ENCODE results near the gene AKAP9. TPM values are rescaled to one million over a fixed set of nuclear protein-coding genes. Genes with fewer than 3 reads are reported as not detected.

AKAP9 gene
- total and polyA plus RNA-seq, 9 of the 15 experiments (the other 6 are each of a cell fraction or from before 2014, with no cell fraction given), result 25.5 to 80.9 (median 46.3) TPM

DNA sequence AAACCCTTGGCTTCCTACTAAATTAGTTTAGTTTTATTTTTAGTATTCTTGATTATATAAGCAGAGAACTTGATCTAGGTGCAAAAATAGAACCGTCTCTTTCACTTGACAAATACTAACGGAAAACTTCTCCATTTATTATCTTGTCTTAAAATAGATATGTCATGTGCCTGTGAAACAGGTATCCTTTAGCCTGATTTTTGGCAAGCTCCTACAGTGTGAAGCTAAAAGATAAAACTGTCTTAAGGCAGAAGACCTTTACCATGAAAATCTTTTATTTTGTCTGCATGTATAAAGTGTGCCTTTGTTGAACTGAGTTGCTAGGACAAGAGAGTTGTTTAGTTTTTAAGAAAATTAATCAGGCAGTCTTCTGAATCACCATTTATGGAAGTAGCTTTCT, 103.0 kb downstream of the AKAP9 start (continued):
- TF ChIP-seq, protein P1, sequence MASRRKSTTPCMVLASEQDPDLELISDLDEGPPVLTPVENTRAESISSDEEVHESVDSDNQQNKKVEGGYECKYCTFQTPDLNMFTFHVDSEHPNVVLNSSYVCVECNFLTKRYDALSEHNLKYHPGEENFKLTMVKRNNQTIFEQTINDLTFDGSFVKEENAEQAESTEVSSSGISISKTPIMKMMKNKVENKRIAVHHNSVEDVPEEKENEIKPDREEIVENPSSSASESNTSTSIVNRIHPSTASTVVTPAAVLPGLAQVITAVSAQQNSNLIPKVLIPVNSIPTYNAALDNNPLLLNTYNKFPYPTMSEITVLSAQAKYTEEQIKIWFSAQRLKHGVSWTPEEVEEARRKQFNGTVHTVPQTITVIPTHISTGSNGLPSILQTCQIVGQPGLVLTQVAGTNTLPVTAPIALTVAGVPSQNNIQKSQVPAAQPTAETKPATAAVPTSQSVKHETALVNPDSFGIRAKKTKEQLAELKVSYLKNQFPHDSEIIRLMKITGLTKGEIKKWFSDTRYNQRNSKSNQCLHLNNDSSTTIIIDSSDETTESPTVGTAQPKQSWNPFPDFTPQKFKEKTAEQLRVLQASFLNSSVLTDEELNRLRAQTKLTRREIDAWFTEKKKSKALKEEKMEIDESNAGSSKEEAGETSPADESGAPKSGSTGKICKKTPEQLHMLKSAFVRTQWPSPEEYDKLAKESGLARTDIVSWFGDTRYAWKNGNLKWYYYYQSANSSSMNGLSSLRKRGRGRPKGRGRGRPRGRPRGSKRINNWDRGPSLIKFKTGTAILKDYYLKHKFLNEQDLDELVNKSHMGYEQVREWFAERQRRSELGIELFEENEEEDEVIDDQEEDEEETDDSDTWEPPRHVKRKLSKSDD (conservative IDR thresholded peaks at IDR 0.05; ENCODE audit: low read length), result no peak
- no peak for TF ChIP-seq NONO (IDR thresholded peaks at IDR 0.05; ENCODE audit: low read depth in 2 of 2, low read length in 1 of 2)
- TF ChIP-seq, protein P2, sequence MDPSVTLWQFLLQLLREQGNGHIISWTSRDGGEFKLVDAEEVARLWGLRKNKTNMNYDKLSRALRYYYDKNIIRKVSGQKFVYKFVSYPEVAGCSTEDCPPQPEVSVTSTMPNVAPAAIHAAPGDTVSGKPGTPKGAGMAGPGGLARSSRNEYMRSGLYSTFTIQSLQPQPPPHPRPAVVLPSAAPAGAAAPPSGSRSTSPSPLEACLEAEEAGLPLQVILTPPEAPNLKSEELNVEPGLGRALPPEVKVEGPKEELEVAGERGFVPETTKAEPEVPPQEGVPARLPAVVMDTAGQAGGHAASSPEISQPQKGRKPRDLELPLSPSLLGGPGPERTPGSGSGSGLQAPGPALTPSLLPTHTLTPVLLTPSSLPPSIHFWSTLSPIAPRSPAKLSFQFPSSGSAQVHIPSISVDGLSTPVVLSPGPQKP (CRISPR knock-in tag; IDR thresholded peaks at IDR 0.05), result no peak
- TF ChIP-seq PTTG1 (tag; IDR thresholded peaks at IDR 0.05; ENCODE audit: low read depth), result no peak
- no peak for TF ChIP-seq HMG20B (CRISPR knock-in tag; IDR thresholded peaks at IDR 0.05)
- TF ChIP-seq, protein P3, sequence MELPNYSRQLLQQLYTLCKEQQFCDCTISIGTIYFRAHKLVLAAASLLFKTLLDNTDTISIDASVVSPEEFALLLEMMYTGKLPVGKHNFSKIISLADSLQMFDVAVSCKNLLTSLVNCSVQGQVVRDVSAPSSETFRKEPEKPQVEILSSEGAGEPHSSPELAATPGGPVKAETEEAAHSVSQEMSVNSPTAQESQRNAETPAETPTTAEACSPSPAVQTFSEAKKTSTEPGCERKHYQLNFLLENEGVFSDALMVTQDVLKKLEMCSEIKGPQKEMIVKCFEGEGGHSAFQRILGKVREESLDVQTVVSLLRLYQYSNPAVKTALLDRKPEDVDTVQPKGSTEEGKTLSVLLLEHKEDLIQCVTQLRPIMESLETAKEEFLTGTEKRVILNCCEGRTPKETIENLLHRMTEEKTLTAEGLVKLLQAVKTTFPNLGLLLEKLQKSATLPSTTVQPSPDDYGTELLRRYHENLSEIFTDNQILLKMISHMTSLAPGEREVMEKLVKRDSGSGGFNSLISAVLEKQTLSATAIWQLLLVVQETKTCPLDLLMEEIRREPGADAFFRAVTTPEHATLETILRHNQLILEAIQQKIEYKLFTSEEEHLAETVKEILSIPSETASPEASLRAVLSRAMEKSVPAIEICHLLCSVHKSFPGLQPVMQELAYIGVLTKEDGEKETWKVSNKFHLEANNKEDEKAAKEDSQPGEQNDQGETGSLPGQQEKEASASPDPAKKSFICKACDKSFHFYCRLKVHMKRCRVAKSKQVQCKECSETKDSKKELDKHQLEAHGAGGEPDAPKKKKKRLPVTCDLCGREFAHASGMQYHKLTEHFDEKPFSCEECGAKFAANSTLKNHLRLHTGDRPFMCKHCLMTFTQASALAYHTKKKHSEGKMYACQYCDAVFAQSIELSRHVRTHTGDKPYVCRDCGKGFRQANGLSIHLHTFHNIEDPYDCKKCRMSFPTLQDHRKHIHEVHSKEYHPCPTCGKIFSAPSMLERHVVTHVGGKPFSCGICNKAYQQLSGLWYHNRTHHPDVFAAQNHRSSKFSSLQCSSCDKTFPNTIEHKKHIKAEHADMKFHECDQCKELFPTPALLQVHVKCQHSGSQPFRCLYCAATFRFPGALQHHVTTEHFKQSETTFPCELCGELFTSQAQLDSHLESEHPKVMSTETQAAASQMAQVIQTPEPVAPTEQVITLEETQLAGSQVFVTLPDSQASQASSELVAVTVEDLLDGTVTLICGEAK (IDR thresholded peaks at IDR 0.05), result no peak
- TF ChIP-seq, protein P3 (CRISPR knock-in tag; IDR thresholded peaks at IDR 0.05), result no peak
- TF ChIP-seq XRCC4 (IDR thresholded peaks at IDR 0.05; ENCODE audit: extremely low read depth, insufficient read depth, insufficient read length), result no peak
- TF ChIP-seq NR1H2 (CRISPR knock-in tag; IDR thresholded peaks at IDR 0.05), result no peak
- TF ChIP-seq NFIX (CRISPR knock-in tag; IDR thresholded peaks at IDR 0.05; ENCODE audit: low read depth), result no peak
